GM23248 (cell line): Measurements from ENCODE around the gene YAF2.

Experiments used
- EZH2 ChIP-seq: fragments of 200-600 bp; sonication (generic); IDR thresholded peaks from 2 replicates; pipeline ENCODE4 v1.6.1; 2018; ENCODE audit warnings: antibody characterized with exemption, mild to moderate bottlenecking; ENCODE audit not compliant: insufficient read depth, poor library complexity, severe bottlenecking
- EZH2phosphoT487 ChIP-seq: fragments of 200-600 bp; sonication (generic); IDR thresholded peaks from 2 replicates; pipeline ENCODE4 v1.6.1; 2018; ENCODE audit warnings: antibody characterized with exemption, moderate library complexity, mild to moderate bottlenecking, low read depth; ENCODE audit not compliant: insufficient read depth

GRCh38 chr12:42192686-42193085, 45.4 kb downstream of the YAF2 start:
- no peak for TF ChIP-seq EZH2phosphoT487
- TF ChIP-seq EZH2, result no peak
